Measurements from ENCODE around the gene HMCN2.

HMCN2 gene

GRCh38 chr9:130345897-130346385, 80.4 kb downstream of the HMCN2 start:
- no peak for DNase-seq (ENCODE audit: low read depth in 2 of 2)

GRCh38 chr9:130346431-130346830, 80.9 kb downstream of the HMCN2 start:
- no peak for DNase-seq (ENCODE audit: low read depth in 2 of 2)

GRCh38 chr9:130347036-130347435, 81.5 kb downstream of the HMCN2 start:
- no peak for DNase-seq (ENCODE audit: low read depth in 2 of 2)

- DNase-seq (ENCODE audit: low read depth in 2 of 2), result no peak
Measured at GRCh38 chr9:130347931-130348330, 82.4 kb downstream of the HMCN2 start.

GRCh38 chr9:130348341-130348740, 82.8 kb downstream of the HMCN2 start:
- no peak for DNase-seq (ENCODE audit: low read depth in 2 of 2)

GRCh38 chr9:130348881-130349280, 83.3 kb downstream of the HMCN2 start:
- no peak for DNase-seq (ENCODE audit: low read depth in 2 of 2)

GRCh38 chr9:130349398-130349797, 83.8 kb downstream of the HMCN2 start:
- DNase-seq (ENCODE audit: low read depth in 2 of 2), result no peak

DNA sequence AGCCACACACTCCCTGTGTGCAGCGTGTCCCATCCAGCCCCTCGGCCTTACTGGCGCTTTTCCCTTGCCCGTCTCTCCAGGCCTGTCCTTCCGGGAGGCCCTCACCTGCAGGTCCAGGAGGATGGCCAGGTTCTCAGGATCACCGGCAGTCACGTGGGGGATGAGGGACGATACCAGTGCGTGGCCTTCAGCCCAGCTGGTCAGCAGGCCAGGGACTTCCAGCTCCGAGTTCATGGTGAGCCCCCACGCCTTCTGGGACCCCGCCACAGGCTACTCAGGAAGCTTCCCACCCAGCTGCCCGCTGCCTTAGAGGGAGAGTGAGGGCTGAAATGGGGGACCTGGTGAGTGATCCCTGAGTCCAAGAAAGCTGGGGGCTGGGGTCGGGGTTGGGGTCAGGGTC, 85.8 kb downstream of the HMCN2 start:
- no peak for DNase-seq (ENCODE audit: low read depth in 2 of 2)

GRCh38 chr9:130352081-130352480, 86.5 kb downstream of the HMCN2 start:
- DNase-seq (ENCODE audit: low read depth in 2 of 2), result no peak

DNA sequence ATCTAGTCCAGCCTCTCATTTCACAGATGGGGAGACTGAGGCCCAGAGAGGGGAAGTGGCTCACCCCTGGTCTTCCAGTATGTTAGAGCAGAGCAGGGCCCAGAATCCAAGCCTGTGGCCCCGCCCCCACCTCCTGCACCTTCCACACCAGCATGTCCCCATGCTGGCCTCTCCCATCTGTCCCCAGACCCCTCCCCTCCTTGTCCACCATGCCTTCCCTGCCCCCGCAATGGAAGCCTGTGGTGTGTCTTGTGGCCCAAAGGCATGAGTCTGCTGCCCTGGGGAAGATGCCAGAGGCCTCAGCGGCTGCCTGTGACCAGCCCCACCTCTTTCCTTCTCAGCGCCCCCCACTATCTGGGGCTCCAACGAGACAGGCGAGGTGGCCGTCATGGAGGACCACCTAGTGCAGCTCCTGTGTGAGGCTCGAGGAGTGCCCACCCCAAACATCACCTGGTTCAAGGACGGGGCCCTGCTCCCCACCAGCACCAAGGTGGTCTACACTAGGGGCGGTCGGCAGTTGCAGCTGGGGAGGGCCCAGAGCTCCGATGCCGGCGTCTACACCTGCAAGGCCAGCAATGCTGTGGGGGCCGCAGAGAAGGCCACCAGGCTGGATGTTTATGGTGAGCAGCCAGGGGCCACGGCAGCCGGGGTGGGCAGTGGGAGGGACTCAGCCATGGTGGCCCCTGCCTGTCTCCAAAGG, 87.2 kb downstream of the HMCN2 start:
- no peak for DNase-seq (ENCODE audit: low read depth in 2 of 2)

DNA sequence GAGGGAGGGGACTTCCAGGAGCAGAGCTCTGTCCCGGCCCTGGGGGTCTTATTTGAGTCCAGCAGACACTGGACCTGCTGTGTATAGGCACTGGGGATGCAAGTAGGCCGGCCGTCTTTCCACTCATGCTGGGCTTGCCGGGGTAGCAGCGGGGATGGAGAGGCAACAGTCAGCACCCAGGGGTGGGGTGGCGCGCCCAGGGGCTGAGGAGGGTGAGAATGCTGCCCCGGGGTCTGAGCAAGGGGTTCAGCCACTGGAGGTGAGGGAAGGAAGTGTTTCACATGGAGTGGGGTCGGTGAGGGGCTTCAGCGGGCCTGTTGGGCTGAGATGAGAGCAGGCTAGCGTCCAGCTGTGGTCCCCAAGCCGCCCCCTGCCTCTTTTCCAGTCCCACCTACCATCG, 88.8 kb downstream of the HMCN2 start:
- DNase-seq (ENCODE audit: low read depth in 2 of 2), result no peak

- DNase-seq (ENCODE audit: low read depth in 2 of 2), result no peak
Measured at GRCh38 chr9:130354806-130355205, 89.2 kb downstream of the HMCN2 start.

DNA sequence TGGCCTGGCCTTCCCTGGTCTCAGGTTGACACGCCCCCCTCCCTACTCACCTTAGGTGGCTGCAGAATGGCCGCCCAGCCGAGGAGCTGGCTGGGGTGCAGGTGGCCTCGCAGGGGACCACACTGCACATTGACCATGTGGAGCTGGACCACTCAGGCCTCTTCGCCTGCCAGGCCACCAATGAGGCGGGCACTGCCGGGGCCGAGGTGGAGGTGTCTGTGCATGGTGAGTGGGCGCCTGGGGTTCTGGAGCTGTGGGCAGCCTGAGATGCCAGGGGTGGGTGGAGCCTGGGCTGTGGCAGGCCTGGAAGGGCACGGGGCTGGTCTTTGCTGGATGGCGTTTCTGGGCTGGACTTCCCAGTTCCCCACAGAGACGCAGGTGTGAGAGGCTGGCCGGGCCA, 90.5 kb downstream of the HMCN2 start:
- DNase-seq (ENCODE audit: low read depth in 2 of 2), result no peak

- DNase-seq (ENCODE audit: low read depth in 2 of 2), result no peak
Measured at GRCh38 chr9:130356877-130357584, 91.5 kb downstream of the HMCN2 start.

DNA sequence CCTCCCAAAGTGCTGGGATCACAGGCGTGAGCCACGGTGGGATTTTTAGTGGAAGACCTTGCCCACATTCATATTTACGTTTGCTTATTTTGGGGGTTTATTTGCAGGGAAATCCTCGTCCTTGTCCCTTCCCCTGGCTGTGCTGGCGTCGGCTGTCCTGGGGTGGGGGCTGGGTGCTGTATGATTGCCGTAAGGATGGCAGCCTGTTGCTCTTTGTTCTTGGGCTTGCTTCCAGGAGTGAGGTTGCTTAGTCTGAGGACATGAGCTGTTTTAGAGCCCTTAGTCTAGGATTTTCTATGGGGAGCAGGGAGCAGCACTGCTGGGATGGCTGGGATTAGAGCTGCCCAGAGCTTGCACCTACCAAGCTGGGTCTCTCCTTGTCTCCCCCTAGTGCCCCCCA, 93.4 kb downstream of the HMCN2 start:
- DNase-seq (ENCODE audit: low read depth in 2 of 2), result no peak

GRCh38 chr9:130359819-130360218, 94.3 kb downstream of the HMCN2 start:
- DNase-seq (ENCODE audit: low read depth in 2 of 2), result no peak

DNA sequence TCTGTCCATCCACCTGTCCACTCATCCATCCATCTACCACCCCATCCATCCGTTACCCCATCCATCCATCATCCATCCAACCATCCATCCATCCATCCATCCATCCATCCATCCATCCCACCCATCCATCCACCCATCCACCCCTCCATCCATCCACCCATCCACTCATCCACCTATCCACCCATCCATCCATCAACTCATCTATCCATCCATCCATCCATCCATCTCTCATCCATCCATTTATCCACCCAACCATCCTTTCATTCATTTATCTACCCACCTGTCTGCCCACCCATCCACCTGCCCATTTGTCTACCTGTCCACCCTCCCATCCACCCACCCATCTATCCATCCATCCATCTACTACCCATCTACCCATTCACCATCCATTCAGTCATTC, 95.1 kb downstream of the HMCN2 start:
- DNase-seq (ENCODE audit: low read depth in 2 of 2), result no peak

DNA sequence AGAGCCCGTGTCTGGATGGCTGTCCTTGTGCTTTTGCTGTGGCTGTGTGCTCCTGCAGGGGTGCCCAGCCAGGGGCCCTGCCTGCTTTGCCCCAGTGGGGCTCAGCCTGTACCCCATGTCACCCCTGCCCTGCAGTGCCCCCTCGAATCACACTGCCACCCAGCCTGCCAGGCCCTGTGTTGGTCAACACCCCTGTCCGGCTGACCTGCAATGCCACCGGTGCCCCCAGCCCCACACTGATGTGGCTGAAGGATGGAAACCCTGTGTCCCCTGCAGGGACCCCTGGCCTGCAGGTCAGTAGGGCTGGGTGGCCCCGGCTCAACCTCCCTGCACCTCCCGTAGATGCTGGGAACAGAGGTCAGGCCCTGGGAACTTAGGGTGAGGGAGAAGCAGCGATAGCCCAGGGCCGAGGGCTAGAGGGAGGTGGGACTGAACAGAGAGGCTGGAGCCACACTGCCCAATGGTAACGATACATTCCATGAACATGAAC, 96.4 kb downstream of the HMCN2 start:
- no peak for DNase-seq (ENCODE audit: low read depth in 2 of 2)

DNA sequence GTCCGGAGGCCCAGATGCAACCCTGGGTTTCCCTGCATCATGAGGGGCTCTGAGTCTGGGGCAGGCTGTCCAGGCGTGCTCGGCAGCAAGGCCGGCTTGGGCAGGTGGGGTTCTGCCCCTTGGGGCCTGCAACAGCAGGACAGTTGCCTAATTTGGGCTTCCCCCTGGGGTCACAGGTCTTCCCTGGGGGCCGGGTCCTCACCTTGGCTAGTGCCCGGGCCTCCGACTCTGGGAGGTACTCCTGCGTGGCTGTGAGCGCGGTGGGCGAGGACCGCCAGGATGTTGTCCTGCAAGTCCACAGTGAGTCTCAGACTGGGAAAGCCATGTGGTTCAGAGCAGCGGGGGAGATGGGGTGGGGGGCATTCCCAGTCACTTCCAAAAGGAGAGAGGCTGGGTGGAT, 97.1 kb downstream of the HMCN2 start:
- DNase-seq (ENCODE audit: low read depth in 2 of 2), result no peak

DNA sequence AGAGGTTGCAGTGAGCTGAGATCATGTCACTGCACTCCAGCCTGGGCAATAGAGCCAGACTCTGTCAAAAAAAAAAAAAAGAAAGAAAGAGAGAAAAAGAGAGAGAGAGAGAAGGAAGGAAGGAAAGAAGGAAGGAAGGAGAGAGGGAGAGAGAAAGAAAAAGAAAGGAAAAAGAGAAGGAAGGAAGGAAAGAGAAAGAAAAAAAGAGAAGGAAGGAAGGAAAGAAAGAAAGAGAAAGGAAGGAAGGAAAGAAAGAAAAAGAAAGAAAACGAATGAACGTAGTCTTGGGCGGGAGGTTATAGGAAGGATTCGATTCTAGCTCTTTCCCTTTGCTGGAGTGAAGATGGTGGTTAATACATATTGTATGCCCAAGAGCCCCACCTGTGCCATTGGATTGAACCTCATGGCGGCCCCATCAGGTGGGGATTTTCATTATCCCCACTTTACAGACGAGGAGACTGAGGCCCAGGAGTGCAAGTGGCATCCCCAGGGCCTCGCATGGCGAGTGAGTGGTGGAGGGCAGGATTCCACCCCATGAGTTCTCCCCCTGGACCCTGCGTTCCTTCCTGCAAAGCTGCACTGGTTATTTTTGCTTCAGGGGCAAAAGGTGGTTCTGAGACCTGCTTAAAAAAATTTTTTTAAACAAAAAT, 98.3 kb downstream of the HMCN2 start:
- no peak for DNase-seq (ENCODE audit: low read depth in 2 of 2)

GRCh38 chr9:130364619-130365322, 99.2 kb downstream of the HMCN2 start:
- no peak for DNase-seq (ENCODE audit: low read depth in 2 of 2)

DNA sequence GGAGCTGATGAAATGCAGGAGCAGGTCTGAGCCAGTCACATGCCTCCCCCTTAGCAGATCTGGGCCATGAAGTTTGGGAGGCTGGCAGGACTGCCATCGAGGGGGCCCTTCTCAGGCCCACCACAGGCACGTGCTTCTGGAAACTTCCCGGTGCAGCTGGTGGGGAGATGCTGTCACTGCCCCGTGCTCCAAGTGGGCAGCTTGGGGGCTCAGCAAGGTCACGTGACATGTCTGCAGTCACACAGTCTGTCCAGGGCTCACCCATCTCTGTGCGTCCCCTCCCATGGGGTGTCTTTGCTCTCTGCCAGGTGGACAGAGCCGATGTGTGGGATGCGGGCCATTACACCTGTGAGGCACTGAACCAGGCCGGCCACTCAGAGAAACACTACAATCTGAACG, 99.8 kb downstream of the HMCN2 start:
- no peak for DNase-seq (ENCODE audit: low read depth in 2 of 2)

Measured in stimulated activated CD8-positive, alpha-beta memory T cell treated with anti-CD3 and anti-CD28 coated beads, Interleukin-15, amount 100 ng/mL, for 48 hours (primary cell).